K562 treated with DMSO at 1 percent for 4 hours (cell line): ENCODE data around the gene ANKRD34A. TPM values are rescaled to one million over a fixed set of nuclear protein-coding genes. Genes with fewer than 3 reads are reported as not detected.

ENCODE experiments used
- total RNA-seq: library from RNA; unstranded; fragments of 300-600 nt; gene quantifications from 2 replicates; pipeline ENCODE4 v1.2.3, GENCODE V29; 2022; ENCODE audit not compliant: insufficient read depth

The ANKRD34A gene
- 1.2 TPM in 1 of 2 replicates, not detected in the other for total RNA-seq

GRCh38 chr1:145964328-145965118, at the start of gene ANKRD34A, which contains the start of gene POLR3GL:
Gene ANKRD34A (minus strand): TSS chr1:145964575. CDS start chr1:145961759, 2,816 bp downstream.
Gene POLR3GL (plus strand): TSS chr1:145964690. CDS start chr1:145974866, 10,176 bp downstream.

GRCh38 chr1:145996433-145997015, 32.1 kb upstream of the ANKRD34A start, which contains the start of gene TXNIP:
Gene TXNIP (minus strand): TSS chr1:145996579. CDS start chr1:145996266, 313 bp downstream.

GRCh38 chr1:145957443-145958319, 6.7 kb downstream of the ANKRD34A start, which contains the start of gene LIX1L:
Gene LIX1L (minus strand): TSS chr1:145958017. CDS start chr1:145957927, 90 bp downstream.

GRCh38 chr1:145927063-145927886, 37.1 kb downstream of the ANKRD34A start, which contains the start of gene RBM8A:
Gene RBM8A (minus strand): TSS chr1:145927484. CDS start chr1:145927426, 58 bp downstream.

GRCh38 chr1:145918144-145918991, 46.0 kb downstream of the ANKRD34A start, which contains the start of gene PEX11B:
Gene PEX11B (minus strand): TSS chr1:145918717. CDS start chr1:145918688, 29 bp downstream.

Other genes starting within 250 kb of the ANKRD34A start
- gene CD160, start 245.1 kb downstream of the ANKRD34A start, total RNA-seq, result 0.22 TPM in 1 of 2 replicates, not detected in the other
- 5.4 and 5.7 TPM in 2 replicates for gene RNF115, start 140.5 kb downstream of the ANKRD34A start, total RNA-seq
- gene POLR3C, start 140.4 kb downstream of the ANKRD34A start, total RNA-seq, result 43.7 and 46.2 TPM in 2 replicates
- gene NUDT17, start 118.9 kb downstream of the ANKRD34A start, total RNA-seq, result 4.9 and 10.6 TPM in 2 replicates
- gene PIAS3, start 105.5 kb downstream of the ANKRD34A start, total RNA-seq, result 11.8 TPM in 2 replicates
- not detected in 2 replicates for gene ANKRD35, start 78.7 kb downstream of the ANKRD34A start, total RNA-seq
- gene ITGA10, start 54.5 kb downstream of the ANKRD34A start, total RNA-seq, result 0.58 TPM in 1 of 2 replicates, not detected in the other
- gene PEX11B, start 45.9 kb downstream of the ANKRD34A start, total RNA-seq, result 17.7 and 19.4 TPM in 2 replicates
- 118 and 123 TPM in 2 replicates for gene RBM8A, start 37.1 kb downstream of the ANKRD34A start, total RNA-seq
- gene LIX1L, start 6.6 kb downstream of the ANKRD34A start, total RNA-seq, result 7.5 and 8.5 TPM in 2 replicates
- gene POLR3GL, start 115 bp upstream of the ANKRD34A start, total RNA-seq, result 33.6 and 48.3 TPM in 2 replicates
- 288 and 302 TPM in 2 replicates for gene TXNIP, start 32.0 kb upstream of the ANKRD34A start, total RNA-seq
- gene HJV, start 57.2 kb upstream of the ANKRD34A start, total RNA-seq, result 7.4 and 8.8 TPM in 2 replicates
- gene NBPF10, start 180.2 kb upstream of the ANKRD34A start, total RNA-seq, result 0.83 and 1.2 TPM in 2 replicates